KBM-7 (cell line): ENCODE measurements around the gene THEMIS2.
"Not testable (repeated sequence)": the region's sequence is repeated elsewhere in the genome, so short reads cannot be mapped to it uniquely, and the experiment has no call there.

Experiments used
- DNase-seq: peaks from one replicate; pipeline ENCODE4 v3.0.0-alpha.2; 2015
- in situ Hi-C: fragments of 300-500 bp; cut with MboI; formaldehyde crosslinking; loops from 2 replicates; pipeline ENCODE4 v1.14.3; 2020; ENCODE audit warnings: low sequenced_read_pairs, low pct_unique_long_range_greater_than_20kb, mixed read lengths

THEMIS2 gene

DNA sequence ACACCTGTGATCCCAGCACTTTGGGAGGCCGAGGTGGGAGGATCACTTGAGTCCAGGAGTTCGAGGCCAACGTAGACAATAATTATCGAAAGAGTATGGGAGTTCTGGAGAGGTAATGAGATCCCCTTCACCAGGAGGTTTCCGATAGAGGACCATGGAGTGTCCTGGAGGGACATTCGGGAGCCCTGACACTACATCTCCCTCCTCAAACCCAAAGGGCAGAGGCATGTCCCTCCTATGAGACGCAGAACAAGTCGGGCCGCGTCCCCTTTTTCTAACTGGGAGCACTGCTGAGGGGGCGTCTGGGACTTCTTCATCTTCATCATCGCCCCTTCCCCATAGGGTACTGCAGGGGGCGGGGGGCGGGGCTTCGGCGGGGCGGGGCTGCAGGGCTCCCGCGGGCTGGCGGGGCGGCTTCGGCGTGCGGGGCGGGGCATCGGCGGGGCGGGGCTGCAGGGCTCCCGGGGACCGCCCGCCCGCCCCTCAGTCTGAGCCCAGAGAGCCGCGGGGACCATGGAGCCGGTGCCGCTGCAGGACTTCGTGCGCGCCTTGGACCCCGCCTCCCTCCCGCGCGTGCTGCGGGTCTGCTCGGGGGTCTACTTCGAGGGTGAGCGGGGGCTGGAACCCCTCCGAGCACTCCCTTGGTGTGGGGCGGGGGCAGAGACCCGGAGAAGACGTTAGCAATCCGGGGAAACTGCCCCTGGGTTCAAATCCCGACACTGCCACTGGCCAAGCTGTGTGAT, at the start of gene THEMIS2:
TSS of gene THEMIS2 (plus strand) at position 486 of the 743 bp plus-strand sequence. CDS start at position 514, 28 bp downstream.
- in situ Hi-C loops = loop anchor here (25.0 kb wide), 1 partner anchor 115 kb away; no protein-coding TSS in a partner anchor
- peak; percentile 42 for DNase-seq

DNA sequence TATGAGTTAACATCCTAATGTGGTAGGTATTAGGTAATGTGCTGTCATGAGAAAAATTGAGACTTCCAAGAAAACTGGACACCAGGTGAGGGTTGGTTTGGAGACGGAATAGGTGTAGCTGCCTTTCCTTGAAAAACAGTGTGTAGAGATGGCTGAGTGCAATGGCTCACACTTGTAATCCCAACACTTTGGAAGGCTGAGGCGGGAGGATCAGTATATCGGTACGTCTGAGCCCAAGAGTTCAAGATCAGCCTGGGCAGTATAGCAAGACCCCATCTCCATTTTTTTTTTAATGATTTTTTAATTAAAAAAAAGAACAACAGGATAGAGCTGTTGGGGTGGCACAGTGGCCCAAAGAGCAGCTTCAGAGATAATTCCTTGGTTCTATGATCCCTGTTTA, 48.6 kb upstream of the THEMIS2 start:
- in situ Hi-C loops = no loop called here
- DNase-seq = no peak

DNA sequence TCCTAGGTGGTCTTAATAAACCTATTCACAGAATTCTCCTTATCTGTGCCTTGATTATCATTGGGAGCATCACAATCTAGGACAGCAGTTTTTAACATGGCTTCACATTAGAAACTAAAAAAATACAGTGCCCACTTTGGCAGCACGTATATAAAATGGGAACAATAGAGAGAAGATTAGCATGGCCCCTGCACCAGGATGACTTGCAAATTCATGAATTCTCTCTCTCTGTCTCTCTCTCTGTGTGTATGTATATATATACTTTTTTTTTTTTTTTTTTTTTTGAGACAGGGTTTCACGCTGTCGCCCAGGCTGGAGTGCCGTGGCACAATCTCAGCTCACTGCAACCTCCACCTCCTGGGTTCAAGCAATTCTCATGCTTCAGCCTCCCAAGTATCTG, 47.9 kb upstream of the THEMIS2 start:
- no peak for DNase-seq
- in situ Hi-C loops = no loop called here

GRCh38 chr1:27829339-27829960, 42.9 kb upstream of the THEMIS2 start:
- DNase-seq, in situ Hi-C loops: not testable (repeated sequence)

- peak; percentile 96 for DNase-seq
- in situ Hi-C loops = no loop called here
Observed at GRCh38 chr1:27830621-27831440, 41.5 kb upstream of the THEMIS2 start, which contains the start of gene PPP1R8. TSS of gene PPP1R8 (plus strand) at chr1:27830782. CDS start at chr1:27830836, 54 bp downstream.

- DNase-seq = no peak
- in situ Hi-C loops = no loop called here
Observed at GRCh38 chr1:27831568-27832410, 40.6 kb upstream of the THEMIS2 start.

DNA sequence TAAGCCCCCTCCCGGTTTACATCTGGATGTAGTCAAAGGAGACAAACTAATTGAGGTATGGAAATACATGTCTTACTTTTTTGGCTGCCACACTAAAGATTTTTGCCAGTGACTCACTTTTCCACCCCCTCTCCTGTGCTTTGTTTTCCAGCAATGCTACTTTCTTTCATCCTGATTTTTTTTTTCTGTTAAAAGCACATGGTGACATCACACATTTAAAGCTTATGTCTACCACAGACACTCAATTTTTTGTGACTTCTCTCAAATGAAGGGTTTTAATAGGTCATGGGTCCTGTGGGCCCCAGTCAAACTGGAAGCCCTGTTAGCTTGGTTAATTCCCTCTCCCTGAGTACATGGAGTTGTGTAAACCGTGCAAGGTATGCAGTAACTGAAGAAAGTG, 39.6 kb upstream of the THEMIS2 start:
- DNase-seq = no peak
- in situ Hi-C loops = no loop called here

DNA sequence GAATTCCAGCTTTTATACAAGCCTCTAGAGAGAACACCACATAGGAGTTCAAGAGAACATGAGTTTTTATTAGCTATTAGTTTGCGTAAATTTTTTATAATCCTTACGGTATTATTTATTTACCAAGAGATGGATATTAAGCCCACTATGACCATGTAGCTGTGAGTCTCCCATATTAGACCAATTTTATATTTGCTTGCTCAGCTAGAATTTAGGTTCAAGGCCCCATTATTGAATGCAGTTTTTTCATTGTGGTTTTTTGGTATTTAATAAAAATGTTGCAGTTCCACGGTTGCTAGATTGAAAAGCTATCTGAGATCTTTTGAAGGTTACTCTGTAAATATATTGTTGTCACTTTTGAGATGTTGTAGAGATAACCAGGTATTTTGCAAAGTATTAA, 38.9 kb upstream of the THEMIS2 start:
- no peak for DNase-seq
- in situ Hi-C loops = no loop called here

- no peak for DNase-seq
- in situ Hi-C loops = no loop called here
Observed at GRCh38 chr1:27835046-27835445, 37.3 kb upstream of the THEMIS2 start.

GRCh38 chr1:27835501-27835900, 36.8 kb upstream of the THEMIS2 start:
- in situ Hi-C loops = no loop called here
- DNase-seq = no peak

GRCh38 chr1:27849951-27850350, 22.4 kb upstream of the THEMIS2 start:
- in situ Hi-C loops = loop anchor here (25.0 kb wide), 1 partner anchor 137 kb away; no protein-coding TSS in a partner anchor
- DNase-seq = no peak

- DNase-seq = no peak
- in situ Hi-C loops = loop anchor here (25.0 kb wide), 1 partner anchor 132 kb away; no protein-coding TSS in a partner anchor
Observed at GRCh38 chr1:27855085-27855484, 17.3 kb upstream of the THEMIS2 start.

DNA sequence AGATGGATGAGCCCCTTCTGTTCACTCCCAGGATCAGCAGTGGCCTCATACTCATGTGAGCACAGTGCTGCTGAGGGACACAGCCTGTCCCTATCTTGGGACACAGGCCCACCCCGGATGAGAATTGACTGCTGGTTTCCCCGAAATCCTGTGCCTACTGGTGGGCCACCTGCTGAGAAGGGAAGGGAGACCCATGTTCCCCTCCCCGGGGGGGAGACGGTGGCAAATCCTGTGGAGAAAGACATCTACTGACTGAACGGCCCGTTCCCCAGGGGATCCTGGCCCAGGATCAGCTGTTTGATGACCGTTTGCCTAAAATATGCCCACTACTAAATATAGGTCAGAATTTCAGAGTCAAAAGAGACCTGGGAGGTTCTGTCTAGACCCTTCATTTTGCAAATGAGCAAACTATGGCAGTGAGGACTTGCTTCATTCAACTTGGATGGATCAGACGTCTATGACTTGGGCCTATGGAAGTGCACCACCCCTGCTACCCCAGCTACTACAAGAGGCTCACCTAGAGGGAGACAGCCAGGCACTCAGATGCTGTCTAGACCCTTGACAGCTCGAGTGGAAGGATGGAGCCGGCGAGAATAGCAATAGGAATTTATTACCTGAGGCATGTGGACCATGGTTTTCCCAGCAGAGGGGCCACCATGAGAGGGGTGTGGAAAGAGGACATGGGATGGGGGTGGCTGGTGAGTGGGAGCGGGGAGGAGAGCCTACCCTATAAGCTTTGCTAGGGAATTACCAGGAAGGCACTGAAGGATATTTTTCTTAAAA, 15.6 kb upstream of the THEMIS2 start:
- in situ Hi-C loops = loop anchor here (25.0 kb wide), 1 partner anchor 131 kb away; no protein-coding TSS in a partner anchor
- no peak for DNase-seq

GRCh38 chr1:27857552-27857951, 14.8 kb upstream of the THEMIS2 start:
- in situ Hi-C loops = loop anchor here (25.0 kb wide), 1 partner anchor 130 kb away; no protein-coding TSS in a partner anchor
- DNase-seq = not testable (repeated sequence)

DNA sequence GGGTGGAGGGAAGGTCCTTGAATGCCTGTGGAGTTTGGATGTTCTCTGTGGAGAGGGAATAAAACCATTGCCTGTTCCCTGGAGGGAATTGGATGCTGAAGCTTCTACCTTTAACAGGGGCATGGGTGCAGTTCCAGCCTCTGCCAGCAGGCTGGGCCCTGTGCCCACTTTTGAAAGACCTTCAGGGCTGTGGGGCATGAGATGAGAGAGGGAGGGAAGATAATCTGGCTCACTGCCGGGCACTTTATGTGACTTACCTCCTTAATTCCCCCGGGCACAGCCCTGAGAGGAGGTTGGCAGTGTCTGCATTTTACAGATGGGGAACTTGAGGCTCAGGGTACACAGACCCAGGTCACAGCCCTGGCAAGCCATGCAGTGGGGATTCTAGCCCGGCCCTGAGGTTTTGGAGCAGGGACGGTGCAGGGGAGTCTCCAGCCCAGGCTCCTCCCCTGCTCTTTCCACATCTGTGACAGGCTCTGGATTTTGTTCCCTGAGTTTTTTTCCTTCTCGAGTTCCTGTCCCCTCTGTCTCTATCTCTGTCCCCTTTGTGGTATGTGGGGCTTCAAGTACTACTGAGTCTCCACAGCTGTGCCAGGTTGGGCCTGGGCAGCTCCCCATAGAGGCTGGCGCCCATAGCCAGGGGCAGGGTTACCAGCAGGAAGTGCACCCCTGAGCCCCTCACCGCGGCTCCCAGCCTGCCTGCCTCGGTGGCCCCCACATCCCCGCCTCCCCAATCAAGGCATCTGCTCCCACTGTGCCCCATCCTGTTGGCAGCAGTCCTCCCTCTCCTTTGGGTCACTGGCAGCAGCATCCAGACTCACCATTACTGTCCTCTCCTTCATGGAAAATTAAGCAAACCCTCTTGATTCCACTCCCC, 14.0 kb upstream of the THEMIS2 start:
- peak; percentile 89 for DNase-seq
- in situ Hi-C loops = loop anchor here (25.0 kb wide), 1 partner anchor 129 kb away; no protein-coding TSS in a partner anchor

DNA sequence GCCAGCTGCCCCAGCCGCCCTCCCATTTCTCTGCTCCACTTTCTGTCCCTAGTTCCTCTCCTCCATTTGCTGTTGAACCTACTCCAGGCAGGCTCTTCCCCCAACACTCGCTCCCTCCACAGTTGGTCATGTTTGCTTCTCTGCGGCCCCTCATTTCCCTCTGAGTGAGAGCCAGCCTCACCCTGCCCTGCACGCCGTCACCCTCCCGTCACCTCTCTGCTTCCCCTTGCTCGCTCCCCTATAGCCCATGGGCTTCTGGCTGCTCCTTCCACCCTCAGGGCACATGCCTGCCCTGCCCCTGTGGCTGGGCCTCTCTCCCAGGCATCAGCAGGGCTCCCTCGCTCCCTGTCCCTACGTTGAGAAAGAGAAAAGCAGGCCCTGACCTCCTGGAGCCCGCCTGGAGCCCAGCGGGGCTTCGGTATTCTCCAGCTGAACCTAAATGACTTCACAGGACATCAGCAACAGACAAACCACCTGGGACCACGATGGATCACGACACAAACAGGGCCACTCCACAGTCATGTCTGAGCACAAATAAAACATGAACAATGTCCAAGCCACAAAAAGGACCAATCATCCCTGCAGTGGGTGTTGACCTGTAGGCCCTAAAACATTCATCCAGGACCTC, 13.3 kb upstream of the THEMIS2 start:
- in situ Hi-C loops = loop anchor here (25.0 kb wide), 1 partner anchor 128 kb away; no protein-coding TSS in a partner anchor
- DNase-seq = no peak
